DMS79 (cell line): ENCODE measurements around the gene HOXC11.

Experiments used
- DNase-seq: peaks from one replicate; lab custom pipeline; 2025; lab: John Stamatoyannopoulos, UW

HOXC11 gene

DNA sequence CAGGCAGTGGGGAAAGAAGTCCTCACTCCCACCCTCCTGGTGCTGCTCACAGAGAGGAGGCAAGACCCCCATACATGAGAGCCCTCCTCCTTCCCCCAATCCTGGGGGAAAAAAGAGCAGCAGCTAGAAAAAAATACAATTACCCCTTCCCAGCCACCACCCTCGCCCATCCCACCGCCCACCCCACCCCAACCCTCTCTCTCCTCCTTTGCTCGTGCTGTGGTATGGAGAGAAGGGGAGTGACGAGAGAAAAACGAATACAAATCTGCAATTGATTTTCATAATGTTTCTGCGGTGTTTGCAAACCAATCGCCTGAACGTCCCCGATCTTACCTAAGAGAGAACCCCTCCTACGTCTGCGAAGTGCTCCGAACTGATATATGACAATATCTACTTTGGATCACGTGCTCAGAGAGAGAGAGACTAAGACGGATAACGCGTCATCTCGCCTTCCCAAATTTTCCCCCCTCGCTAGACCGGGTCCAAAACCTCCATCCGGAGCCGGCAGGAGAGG lies at the start of gene HOXC11:
Gene HOXC11, plus strand, starts transcription at position 405 of the 514 bp plus-strand sequence. CDS start 116 bp downstream, outside the sequence.
- DNase-seq, result no peak

DNA sequence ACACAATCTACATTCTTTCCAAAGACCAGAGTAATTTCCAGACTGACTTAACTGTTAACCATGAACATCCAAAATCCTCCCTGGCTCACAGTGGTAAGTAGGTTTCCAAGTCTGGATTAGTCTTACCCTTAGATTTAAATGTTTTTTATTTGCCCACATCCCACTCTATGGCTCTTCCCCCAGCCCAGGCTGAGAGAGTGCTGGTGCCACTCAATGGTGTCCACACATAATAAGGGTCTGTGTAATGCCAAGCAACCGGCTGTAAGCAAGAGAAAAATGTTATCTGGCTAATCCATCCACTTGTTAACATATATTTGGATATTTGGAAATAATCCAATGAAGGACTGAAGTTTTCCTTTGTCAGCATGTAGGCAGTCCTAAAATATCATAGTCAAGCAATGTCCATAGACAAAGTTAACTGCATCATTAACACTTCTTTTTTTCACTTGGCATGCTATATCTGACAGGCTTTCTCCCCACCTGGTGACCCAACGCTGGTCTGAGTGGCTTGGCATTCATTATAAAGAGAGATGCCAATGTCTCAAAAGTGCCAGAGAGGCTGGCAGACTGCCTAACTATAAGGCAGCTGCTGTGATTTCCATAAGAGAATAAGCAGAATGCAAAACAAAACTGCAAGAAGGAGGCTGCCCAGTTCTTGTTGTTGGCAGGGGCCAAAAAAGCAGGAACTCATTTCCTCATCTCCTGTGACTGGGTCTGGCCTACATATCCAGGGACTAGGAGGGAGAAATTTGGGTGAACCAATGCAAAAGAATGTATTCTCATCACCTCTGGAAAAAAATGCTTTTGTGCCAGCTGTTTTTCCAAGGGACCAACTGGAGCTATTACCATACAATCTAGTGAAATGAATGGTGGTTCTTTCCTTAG lies 48.2 kb upstream of the HOXC11 start:
- no peak for DNase-seq

DNA sequence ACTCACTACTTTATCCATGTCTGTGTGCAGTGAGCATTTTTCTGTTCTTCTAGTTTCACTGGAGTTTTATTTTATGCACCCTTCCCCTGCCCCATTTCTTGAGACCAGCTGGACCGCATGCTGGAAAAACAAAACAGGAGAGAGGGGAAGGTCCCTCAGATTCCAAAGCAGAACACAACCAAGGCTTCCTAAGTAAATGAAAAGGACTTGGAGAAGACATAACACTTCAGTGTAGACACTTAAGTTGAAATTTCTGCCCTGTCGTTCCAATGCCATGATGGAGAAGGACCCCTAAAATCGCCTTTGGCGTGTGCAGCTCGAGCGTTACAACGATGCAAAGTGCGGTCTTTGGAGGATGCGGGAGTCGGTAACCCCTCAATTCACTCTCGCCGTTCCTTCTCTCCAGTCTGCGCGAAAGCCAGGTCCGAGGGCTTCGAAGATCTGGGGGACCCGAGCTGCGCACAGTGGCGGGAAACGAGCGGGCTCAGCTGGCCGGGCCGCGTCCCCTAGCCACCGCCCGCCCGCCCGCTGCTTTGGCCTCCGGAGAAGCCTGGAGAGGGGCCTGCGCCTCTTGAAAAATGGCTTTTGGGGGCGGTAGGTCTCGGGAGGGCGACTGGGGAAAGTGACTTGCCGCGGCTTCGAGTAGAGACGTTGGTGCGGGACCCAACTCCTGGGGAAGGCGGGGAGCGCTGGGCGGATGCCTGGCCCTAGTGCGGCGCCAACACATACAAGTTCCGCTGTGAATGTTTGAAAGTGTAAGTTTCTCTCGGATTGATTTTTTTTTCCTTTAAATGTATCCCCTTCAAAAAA lies 45.5 kb upstream of the HOXC11 start:
- DNase-seq, result no peak

DNA sequence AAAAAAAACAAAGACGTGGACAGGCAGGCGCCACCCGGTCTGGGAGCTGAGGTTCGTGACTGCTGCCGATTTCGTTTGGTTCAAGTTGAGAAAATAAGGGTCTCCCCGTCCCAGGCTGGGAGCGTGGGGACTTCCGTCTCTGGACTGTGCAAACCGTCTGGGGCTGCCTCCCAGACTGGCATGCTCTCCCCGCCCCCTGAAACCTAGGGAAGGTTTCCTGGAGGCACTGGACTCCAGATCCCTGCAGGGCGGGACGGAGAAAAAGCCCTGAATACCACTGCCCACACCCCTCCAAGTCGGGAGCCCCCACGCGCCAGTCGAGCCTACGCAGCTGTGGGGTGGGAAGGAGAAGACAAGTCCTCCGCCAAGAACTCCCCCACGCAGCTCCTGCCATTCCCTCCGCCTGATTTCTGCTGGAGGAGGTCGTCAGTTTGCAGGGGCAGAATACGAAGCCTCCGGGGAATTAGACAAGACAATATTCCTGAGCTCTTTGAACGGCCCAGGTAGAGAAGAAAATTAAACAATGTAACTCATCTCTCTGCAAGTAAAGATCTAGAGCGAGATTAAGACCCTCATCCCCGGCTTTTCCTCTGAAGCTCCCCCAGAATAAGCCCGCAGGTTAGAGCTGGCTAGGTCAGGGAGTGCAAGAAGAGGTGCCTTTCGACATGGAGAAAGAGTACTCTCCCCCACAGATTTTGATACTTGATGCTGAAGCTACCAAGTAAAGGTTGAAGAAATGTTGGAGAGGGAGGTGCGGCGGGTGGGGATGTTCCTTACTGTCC lies 44.7 kb upstream of the HOXC11 start:
- DNase-seq, result no peak

- no peak for DNase-seq
Measured at GRCh38 chr12:53929527-53929926, 43.4 kb upstream of the HOXC11 start.

DNA sequence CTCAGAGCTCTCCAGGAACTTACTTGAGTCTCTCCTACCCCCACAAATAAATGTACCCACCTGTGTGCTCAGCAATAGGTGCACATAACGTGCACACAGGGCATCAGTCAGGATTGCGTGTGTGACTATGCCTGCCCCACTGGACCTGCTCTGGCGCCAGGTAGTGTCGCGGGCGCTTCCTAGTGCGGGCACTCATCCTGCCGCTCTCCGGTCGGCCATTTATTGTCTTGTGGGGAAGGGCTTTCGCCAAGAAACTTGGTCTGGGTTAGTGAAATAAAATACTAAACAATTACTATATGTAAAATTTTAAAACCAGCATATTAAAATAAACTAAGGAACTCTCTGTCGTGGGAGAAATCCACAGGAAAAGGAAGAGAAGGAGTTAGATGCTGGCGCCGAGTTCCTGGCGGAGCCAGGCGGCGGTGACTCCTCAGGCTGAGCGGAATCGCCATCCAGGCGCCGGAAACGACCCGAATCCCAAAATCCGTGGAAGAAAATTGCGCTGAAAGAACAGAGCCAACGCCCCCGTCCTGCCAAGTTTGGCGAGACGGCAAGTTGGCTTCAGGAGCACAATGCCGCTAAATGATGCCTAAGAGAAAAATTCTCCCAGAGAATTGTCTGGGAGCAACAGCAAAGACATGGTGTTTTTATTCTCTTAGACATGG lies 42.2 kb upstream of the HOXC11 start:
- DNase-seq, result no peak

GRCh38 chr12:53931844-53932581 lies 40.9 kb upstream of the HOXC11 start:
- DNase-seq, result no peak

DNA sequence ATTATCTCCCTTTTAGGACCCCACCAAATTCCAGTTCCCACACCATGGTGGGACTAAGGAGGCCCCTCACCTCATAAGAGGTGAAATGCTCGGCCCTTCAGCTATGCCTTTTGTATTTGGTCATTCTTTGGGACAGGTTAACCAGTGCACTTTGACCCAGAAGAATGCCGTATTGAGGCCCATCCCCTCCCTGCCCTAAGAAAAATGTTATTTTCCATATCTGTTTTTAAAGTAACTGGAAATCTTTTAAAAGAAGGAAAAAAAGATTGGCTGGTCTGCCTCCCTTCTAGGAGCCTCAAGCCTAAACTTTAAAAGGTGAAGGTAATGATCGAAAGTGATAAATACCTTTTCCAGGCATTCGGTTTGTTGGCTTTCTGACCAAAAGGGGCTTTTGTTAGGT lies 40.0 kb upstream of the HOXC11 start:
- no peak for DNase-seq

DNA sequence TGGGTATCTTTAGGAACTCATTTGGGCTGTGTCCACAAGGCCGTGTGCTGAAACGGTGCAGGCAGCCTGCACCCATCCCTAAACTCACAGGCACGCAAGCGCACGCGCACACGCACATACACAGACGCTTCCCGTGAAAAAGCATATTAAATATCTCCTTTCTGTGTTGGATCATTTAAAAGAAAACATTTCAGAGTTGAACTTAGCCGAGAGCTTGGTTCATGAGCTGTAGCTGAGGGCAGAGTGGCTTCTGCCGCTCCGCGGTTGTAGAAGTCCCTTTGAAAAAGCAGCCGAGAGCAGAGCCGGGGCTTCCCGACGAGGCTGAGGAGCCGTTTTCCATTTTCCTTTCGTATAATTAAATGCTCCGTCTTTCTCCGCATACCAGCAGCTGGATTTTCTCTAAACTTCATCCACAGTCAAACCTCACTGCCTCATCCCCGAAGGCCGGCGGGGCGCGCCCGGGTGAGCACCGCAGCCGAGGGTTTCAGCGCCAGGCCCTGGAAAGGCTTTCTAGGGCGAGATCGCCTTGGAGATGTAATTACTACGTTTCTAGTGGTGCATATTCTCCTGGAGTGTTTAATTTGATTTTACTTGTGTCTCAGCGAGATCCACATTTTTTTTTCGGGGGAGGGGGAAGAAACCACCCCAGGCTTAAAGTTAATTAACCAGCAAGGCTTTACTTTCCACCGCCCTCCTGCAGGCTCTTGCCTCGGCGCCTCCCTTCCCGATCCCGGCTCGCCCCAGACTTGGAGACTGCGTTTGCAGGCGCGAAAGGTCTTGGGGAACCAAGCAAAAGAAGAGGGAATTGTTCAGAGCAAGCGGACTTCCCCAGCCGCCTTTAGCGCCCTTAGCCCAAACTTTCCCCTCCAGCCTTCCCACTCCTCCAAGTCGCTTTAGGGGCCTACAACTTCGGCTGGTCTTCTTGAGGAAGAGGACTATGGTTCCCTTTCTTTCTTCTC lies 37.3 kb upstream of the HOXC11 start:
- no peak for DNase-seq

DNA sequence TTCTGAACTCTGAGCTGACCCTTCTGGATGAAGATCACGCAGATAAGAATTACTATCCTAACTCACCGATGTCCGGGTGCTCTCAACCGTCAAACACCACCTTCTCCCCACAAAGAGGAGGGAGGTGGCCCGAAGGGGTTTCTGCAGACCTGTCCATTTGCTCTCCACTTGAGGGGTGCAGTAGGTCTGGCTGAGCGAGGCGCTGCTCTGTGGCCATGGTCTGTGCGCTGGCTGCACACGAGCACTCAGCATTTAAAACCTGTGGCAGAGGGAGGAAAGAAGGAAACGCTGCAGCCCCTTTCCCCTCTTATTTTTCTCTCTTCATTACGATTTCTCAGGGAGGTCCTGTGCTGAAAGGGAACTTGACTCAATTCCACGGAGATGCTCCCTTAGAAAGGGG lies 35.8 kb upstream of the HOXC11 start:
- no peak for DNase-seq

DNA sequence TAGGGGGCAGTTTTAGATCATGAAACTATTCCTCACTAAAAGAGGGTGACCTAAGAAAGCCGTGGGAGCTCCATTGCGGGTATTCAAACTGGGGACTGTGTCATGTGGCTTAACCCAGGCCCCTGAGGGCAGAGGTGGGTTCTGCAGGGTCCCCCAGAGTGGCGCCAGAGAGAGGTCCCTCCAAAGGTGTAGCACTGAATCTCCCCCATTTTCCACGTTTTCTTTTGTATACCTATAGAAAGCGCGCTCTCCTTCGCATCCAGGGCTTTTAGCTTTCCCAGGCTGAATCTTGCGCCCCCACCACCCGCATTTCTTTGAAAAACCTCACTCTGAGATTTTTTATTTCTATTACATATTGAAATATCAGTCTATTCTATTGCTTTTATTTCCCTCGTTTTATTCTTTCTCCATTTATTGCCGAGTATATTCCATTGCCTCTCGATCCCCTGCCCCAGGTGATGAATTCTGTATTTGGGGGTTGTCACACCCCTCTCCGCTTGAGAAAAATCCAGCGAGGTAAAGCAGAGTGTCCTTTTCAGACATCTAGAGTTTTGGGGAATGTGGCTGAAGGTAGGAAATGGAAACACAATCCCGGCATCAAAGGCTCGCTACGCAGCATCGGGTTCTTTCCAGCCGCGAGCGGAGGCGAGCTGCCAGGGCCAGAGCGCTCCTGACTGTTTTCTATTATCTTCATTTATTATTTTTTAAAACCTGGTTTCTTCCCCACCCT lies 35.2 kb upstream of the HOXC11 start:
- no peak for DNase-seq

DNA sequence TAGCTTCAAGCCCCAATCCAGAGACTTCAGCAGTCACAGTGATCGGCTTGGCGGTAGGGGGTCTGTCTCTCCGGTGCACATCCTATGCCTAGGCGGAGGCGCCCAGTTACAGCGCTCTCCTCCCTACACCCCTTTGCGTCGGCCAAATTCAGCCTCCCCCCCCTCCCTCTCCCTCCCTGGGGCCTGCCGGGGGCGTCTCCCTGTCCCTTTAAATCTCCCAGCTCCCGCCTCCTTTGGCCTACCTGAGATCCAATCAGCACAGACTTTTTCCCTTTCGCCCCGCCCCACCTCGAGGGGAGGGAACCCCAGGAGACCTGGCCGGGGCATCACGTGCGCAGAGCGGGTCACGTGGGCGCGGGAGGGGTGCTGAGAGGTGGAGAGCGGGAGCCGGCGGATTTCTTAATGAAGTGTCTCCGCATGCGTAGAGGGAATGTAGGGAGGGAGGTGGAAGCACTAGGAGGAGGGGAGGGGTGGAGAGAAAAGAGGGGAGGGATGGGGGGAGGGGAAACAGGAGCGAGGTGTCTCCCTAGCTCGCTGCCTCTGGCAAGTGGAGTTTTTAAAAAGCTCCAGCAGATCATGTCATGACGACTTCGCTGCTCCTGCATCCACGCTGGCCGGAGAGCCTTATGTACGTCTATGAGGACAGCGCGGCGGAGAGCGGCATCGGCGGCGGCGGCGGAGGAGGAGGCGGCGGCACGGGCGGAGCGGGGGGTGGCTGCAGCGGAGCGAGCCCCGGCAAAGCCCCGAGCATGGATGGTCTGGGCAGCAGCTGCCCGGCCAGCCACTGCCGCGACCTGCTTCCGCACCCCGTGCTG lies 34.4 kb upstream of the HOXC11 start, which contains the start of gene HOXC13:
Gene HOXC13, plus strand, starts transcription at position 506 of the 815 bp plus-strand sequence. Its CDS starts 76 bp downstream, at position 582.
- DNase-seq, result peak; percentile 91

DNA sequence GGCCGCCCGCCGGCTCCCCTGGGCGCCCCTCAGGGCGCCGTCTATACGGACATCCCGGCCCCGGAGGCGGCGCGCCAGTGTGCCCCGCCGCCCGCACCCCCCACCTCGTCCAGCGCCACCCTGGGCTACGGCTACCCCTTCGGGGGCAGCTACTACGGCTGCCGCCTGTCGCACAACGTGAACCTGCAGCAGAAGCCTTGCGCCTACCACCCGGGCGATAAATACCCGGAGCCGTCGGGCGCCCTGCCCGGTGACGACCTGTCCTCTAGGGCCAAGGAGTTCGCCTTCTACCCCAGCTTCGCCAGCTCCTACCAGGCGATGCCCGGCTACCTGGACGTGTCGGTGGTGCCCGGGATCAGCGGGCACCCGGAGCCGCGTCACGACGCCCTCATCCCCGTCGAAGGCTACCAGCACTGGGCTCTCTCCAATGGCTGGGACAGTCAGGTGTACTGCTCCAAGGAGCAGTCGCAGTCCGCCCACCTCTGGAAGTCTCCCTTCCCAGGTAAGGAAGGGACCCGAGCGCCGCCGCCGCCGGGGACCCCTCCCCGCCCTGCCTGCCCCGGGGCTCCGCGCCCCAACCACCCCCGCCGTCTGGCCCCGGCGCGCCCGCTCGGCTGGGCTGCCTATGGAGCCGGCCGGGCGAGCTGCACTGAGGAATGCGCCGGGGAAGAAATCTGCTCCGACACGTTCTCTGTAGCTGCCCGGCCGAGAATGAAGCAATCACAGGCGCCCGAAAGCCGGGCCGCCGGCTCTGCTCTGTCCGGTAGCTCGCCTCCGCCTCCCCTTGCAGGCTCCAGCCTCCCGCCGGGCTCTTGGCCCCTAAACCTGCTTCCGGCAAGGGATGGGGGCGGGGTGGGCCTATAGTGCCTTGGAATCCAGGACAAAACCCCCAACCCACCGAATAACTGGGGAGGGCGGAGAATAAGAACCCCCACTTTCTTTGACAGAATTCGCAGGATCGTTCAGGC lies 33.5 kb upstream of the HOXC11 start:
- DNase-seq, result no peak

- DNase-seq, result no peak
Measured at GRCh38 chr12:53940443-53941014, 32.4 kb upstream of the HOXC11 start.

DNA sequence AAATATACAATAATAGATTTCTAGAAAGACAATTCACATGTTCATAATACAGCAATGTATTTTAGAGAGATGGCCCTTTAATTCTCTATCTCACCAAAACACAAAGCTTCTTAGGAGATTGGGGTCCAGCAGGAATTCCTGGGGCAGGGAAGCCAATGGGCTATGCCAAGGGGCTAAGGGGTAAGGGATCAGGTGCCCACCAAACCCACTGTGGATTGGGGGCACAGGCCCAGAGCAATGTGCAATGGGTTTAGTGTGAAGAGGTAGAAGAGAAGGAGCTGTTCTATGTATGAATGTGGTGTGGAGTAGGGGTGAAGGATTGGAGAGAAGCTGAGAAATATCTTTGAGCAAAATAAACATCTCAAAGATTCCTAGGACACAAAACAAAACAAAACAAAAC lies 31.7 kb upstream of the HOXC11 start:
- DNase-seq, result no peak

- no peak for DNase-seq
Measured at GRCh38 chr12:53941750-53942149, 31.2 kb upstream of the HOXC11 start.
